ENCODE results near the gene CAND1.

DNA sequence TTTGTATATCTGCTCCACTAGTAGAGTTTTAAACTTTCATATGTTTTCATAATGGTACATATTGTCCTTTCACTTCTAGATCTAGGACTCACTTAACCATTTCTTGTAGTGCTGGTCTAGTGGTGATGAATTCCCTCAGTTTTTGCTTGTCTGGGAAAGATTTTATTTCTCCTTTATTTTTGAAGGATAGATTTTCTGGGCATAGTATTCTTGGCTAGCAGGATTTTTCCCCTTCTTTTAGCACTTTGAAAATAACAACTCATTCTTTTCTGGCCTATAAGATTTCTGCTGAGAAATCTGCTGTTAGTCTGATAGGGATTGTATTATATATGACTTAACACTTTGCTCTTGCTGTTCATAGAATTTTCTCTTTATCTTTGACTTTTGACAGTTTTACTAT is 69.3 kb downstream of the CAND1 start:
- TF ChIP-seq, protein P1, sequence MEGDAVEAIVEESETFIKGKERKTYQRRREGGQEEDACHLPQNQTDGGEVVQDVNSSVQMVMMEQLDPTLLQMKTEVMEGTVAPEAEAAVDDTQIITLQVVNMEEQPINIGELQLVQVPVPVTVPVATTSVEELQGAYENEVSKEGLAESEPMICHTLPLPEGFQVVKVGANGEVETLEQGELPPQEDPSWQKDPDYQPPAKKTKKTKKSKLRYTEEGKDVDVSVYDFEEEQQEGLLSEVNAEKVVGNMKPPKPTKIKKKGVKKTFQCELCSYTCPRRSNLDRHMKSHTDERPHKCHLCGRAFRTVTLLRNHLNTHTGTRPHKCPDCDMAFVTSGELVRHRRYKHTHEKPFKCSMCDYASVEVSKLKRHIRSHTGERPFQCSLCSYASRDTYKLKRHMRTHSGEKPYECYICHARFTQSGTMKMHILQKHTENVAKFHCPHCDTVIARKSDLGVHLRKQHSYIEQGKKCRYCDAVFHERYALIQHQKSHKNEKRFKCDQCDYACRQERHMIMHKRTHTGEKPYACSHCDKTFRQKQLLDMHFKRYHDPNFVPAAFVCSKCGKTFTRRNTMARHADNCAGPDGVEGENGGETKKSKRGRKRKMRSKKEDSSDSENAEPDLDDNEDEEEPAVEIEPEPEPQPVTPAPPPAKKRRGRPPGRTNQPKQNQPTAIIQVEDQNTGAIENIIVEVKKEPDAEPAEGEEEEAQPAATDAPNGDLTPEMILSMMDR (IDR thresholded peaks at IDR 0.05; ENCODE audit: low read depth, low read length, missing input control), result no peak
- no peak for TF ChIP-seq YY1 (IDR thresholded peaks at IDR 0.05)
- TF ChIP-seq EGR1 (IDR thresholded peaks at IDR 0.05; ENCODE audit: low read depth in 2 of 2), result no peak
- TF ChIP-seq, protein P2, sequence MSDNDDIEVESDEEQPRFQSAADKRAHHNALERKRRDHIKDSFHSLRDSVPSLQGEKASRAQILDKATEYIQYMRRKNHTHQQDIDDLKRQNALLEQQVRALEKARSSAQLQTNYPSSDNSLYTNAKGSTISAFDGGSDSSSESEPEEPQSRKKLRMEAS (IDR thresholded peaks at IDR 0.05), result no peak
- no peak for TF ChIP-seq RAD21 (IDR thresholded peaks at IDR 0.05)
- TF ChIP-seq SP1 (IDR thresholded peaks at IDR 0.05), result no peak
- TF ChIP-seq HNF4G (IDR thresholded peaks at IDR 0.05), result no peak
- no peak for TF ChIP-seq JUND (IDR thresholded peaks at IDR 0.05)
- TF ChIP-seq, protein P3, sequence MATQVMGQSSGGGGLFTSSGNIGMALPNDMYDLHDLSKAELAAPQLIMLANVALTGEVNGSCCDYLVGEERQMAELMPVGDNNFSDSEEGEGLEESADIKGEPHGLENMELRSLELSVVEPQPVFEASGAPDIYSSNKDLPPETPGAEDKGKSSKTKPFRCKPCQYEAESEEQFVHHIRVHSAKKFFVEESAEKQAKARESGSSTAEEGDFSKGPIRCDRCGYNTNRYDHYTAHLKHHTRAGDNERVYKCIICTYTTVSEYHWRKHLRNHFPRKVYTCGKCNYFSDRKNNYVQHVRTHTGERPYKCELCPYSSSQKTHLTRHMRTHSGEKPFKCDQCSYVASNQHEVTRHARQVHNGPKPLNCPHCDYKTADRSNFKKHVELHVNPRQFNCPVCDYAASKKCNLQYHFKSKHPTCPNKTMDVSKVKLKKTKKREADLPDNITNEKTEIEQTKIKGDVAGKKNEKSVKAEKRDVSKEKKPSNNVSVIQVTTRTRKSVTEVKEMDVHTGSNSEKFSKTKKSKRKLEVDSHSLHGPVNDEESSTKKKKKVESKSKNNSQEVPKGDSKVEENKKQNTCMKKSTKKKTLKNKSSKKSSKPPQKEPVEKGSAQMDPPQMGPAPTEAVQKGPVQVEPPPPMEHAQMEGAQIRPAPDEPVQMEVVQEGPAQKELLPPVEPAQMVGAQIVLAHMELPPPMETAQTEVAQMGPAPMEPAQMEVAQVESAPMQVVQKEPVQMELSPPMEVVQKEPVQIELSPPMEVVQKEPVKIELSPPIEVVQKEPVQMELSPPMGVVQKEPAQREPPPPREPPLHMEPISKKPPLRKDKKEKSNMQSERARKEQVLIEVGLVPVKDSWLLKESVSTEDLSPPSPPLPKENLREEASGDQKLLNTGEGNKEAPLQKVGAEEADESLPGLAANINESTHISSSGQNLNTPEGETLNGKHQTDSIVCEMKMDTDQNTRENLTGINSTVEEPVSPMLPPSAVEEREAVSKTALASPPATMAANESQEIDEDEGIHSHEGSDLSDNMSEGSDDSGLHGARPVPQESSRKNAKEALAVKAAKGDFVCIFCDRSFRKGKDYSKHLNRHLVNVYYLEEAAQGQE (IDR thresholded peaks at IDR 0.05), result no peak
